ENCODE measurements around the gene LTO1.
"Not testable (repeated sequence)": the region's sequence is repeated elsewhere in the genome, so short reads cannot be mapped to it uniquely, and the experiment has no call there.

Gene LTO1

GRCh38 chr11:69630017-69630416, 45.1 kb downstream of the LTO1 start:
- DNase-seq, result no peak

DNA sequence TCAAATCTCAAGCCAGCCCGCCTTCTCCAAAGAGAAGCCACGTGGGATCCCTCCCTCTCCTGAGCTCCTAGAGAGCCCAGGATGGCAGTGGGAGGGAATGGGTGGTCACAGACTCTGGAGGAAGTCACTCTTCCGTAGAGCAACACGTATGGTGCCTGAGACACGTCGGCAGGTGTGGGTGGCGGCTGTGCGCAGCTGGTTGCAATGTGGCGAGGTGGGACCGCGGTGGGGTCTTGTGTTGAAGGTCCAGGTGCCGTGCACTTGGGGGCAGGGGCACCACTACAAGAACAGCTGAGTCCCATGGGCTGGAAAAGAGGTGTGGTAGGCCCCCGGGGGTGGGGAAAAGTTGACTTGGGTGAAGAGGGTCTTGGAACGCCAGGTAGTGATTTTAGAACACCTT, 47.6 kb downstream of the LTO1 start:
- no peak for DNase-seq

DNA sequence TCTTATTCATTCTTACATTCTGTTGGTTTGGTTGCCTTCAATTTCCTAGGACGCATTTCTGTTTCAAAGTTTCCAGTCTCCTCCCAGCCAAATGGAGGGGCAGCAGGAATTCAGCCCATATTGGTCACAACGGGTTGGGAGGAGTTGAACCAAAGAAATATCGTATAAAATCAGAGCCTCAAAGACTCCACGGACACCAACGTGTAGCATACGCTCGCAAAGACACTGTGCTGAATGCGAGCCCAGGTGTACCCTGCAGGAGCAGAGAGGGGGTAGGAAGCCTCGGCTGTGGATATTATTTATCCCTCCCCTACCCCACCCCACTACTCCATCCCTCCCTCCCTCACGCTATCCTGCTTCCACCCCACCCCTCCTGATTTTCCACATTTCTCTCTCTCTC, 49.7 kb downstream of the LTO1 start:
- DNase-seq, result no peak

GRCh38 chr11:69624293-69624692, 50.9 kb downstream of the LTO1 start:
- DNase-seq, result no peak

DNA sequence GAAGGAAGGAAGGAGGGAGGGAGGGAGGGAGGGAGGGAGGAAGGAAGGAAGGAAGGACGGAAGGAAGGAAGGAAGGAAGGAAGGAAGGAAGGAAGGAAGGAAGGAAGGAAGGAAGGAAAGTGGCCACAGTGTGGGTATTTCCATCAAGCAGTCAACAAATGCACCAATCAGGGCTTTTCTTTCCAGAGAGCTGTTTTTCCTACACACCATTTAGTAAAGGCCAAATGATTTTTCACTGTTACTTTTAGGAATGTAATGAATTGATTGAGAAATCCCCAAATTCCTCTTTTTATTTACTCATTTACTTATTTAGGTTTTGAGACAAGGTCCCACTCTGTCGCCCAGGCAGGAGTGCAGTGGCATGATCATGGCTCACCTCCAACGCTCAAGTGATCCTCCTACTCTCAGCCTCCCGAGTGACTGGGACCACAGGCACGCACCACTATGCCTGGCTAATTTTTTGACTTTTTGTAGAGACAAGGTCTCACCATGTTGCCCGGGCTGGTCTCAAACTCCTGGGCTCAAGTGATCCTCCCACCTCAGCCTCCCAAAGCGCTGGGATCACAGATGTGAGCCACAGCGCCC, 53.0 kb downstream of the LTO1 start:
- DNase-seq, result not testable (repeated sequence)

- no peak for DNase-seq
Observed at GRCh38 chr11:69620683-69621290, 54.4 kb downstream of the LTO1 start.

GRCh38 chr11:69618237-69618636, 56.9 kb downstream of the LTO1 start:
- no peak for DNase-seq

GRCh38 chr11:69617682-69618081, 57.5 kb downstream of the LTO1 start:
- no peak for DNase-seq

GRCh38 chr11:69617220-69617619, 57.9 kb downstream of the LTO1 start:
- no peak for DNase-seq
